ENCODE results near the gene TMEM170A. TPM values are rescaled to one million over a fixed set of nuclear protein-coding genes. Genes with fewer than 3 reads are reported as not detected.

The TMEM170A gene
- total and polyA plus RNA-seq, 9 donors, result 8.6 to 29.0 (median 23.4) TPM

- peak within 1 kb of the TSS; percentile 22 for H3K4me3 ChIP-seq
- H3K4me1 ChIP-seq (ENCODE audit: insufficient read depth), result peaks cover 2% of the 10 kb centered on the region
- H3K36me3 ChIP-seq, result no peaks in the 10 kb centered on the region
- WGBS, 3 donors, result 2 to 3% (median 3%) methylated on average over 30 to 43 of the region's 43 CpGs
- H3K27ac ChIP-seq, result no peak within 1 kb of the TSS
- no peak for TF ChIP-seq CTCF (IDR thresholded peaks at IDR 0.05)
- no peak for TF ChIP-seq POLR2A (IDR thresholded peaks at IDR 0.05)
- TF ChIP-seq EP300 (IDR thresholded peaks at IDR 0.05), result no peak
- DNase-seq, result no peak
- H3K27me3 ChIP-seq, result no peaks in the 10 kb centered on the region
- H3K9me3 ChIP-seq, result no peaks in the 10 kb centered on the region
- intact Hi-C loops (cut with DNase I), result no loop called here
Observed at GRCh38 chr16:75495076-75495674, 30.7 kb upstream of the TMEM170A start, which contains the start of gene CHST6. Gene CHST6, minus strand, starts transcription at chr16:75495441. Its CDS starts 15,613 bp downstream, at chr16:75479828.

GRCh38 chr16:75494661-75495075 is 30.2 kb upstream of the TMEM170A start:
- intact Hi-C loops (cut with DNase I), result no loop called here
- Histone ChIP-seq H3K9me3 (no peaks in the 10 kb centered on the region), H3K27ac (no peak overlapping the region), H3K4me3 (peak overlapping the region; percentile 22), H3K36me3 (no peaks in the 10 kb centered on the region), H3K4me1 (ENCODE audit: insufficient read depth) (peaks cover 2% of the 10 kb centered on the region), H3K27me3 (no peaks in the 10 kb centered on the region)
- no peak for DNase-seq
- TF ChIP-seq POLR2A (IDR thresholded peaks at IDR 0.05), result no peak
- TF ChIP-seq EP300 (IDR thresholded peaks at IDR 0.05), result no peak
- TF ChIP-seq CTCF (IDR thresholded peaks at IDR 0.05), result no peak
- WGBS, 3 donors, result 2 to 3% (median 3%) methylated on average over 23 to 26 of the region's 26 CpGs

GRCh38 chr16:75494184-75494583 is 29.7 kb upstream of the TMEM170A start:
- intact Hi-C loops (cut with DNase I), result no loop called here
- no peaks in the 10 kb centered on the region for H3K9me3 ChIP-seq
- no peak for DNase-seq
- no peaks in the 10 kb centered on the region for H3K36me3 ChIP-seq
- TF ChIP-seq CTCF (IDR thresholded peaks at IDR 0.05) (no peak), EP300 (IDR thresholded peaks at IDR 0.05) (no peak), POLR2A (IDR thresholded peaks at IDR 0.05) (no peak)
- H3K4me1 ChIP-seq (ENCODE audit: insufficient read depth), result peaks cover 2% of the 10 kb centered on the region
- no peaks in the 10 kb centered on the region for H3K27me3 ChIP-seq
- H3K27ac ChIP-seq, result no peak overlapping the region
- WGBS, 3 donors, result 56 to 74% (median 66%) methylated on average over 5 of the region's 5 CpGs
- no peak overlapping the region for H3K4me3 ChIP-seq

GRCh38 chr16:75491876-75492275 is 27.4 kb upstream of the TMEM170A start:
- no peak for DNase-seq
- intact Hi-C loops (cut with DNase I), result no loop called here
- Histone ChIP-seq H3K4me3 (no peak overlapping the region), H3K36me3 (no peaks in the 10 kb centered on the region), H3K4me1 (ENCODE audit: insufficient read depth) (peaks cover 2% of the 10 kb centered on the region), H3K27me3 (no peaks in the 10 kb centered on the region), H3K27ac (no peak overlapping the region), H3K9me3 (no peaks in the 10 kb centered on the region)
- no peak for TF ChIP-seq EP300 (IDR thresholded peaks at IDR 0.05)
- TF ChIP-seq CTCF (IDR thresholded peaks at IDR 0.05), result no peak
- TF ChIP-seq POLR2A (IDR thresholded peaks at IDR 0.05), result no peak
- 94 to 100% (median 100%) methylated on average over 1 of the region's 1 CpG for WGBS, 3 donors

Measured in ovary (tissue), 9 donors.